SK-N-SH (cell line): Measurements from ENCODE around the gene NPC1. TPM values are rescaled to one million over a fixed set of nuclear protein-coding genes. Genes with fewer than 3 reads are reported as not detected.

ENCODE experiments used
- CTCF ChIA-PET: fragments of 300-600, 350-600 bp; formaldehyde crosslinking; extraction: SDS; loops from one replicate; lab custom pipeline; 2021; lab: Yijun Ruan, JAX
- POLR2A ChIA-PET: fragments of 350-600 bp; sonication (Branson Sonifier 250); formaldehyde crosslinking; extraction: SDS; loops from one replicate; lab custom pipeline; 2020; ENCODE audit warnings: antibody characterized with exemption, inconsistent platforms; lab: Yijun Ruan, JAX
- DNase-seq: peaks from one replicate; pipeline ENCODE4 v3.0.0; 2012
- H2AFZ ChIP-seq: fragments of 200-600 bp; sonication (generic); 2 replicates; pipeline ENCODE4 v1.8.1; 2016; ENCODE audit warnings: antibody characterized with exemption, mild to moderate bottlenecking, low read depth
- H3F3A ChIP-seq: fragments of 200-600 bp; sonication (generic); replicated peaks from 2 replicates; pipeline ENCODE3; 2016; ENCODE audit warnings: antibody characterized with exemption, mild to moderate bottlenecking; ENCODE audit not compliant: insufficient read depth
- H3K27ac ChIP-seq, 2 experiments: fragments of 200-500 bp in 1 of 2; fragments of 200-600 bp in 1 of 2; sonication (Bioruptor generic) in 1 of 2; sonication (generic), shearing (Covaris generic) in 1 of 2; 2 replicates each; pipeline versions ENCODE4 v1.5.1 to v1.6.1; 2014 to 2016; ENCODE audit warnings: low read depth in 2 of 2, inconsistent platforms in 1 of 2, low read length in 1 of 2, mild to moderate bottlenecking in 1 of 2, mixed read lengths in 1 of 2
- H3K27me3 ChIP-seq: fragments of 200-600 bp; sonication (generic), shearing (Covaris generic); 2 replicates; pipeline ENCODE4 v1.6.1; 2016; ENCODE audit warnings: mixed run types; ENCODE audit not compliant: insufficient read depth
- H3K36me3 ChIP-seq, 2 experiments: fragments of 200-500 bp in 1 of 2; fragments of 200-600 bp in 1 of 2; sonication (Bioruptor generic) in 1 of 2; sonication (generic) in 1 of 2; replicated peaks in 1 of 2; 2 replicates each; pipeline versions ENCODE3 to v1.5.1; 2014 to 2016; ENCODE audit warnings: low read length in 1 of 2, mild to moderate bottlenecking in 1 of 2; ENCODE audit not compliant: insufficient read depth in 2 of 2, control insufficient read depth in 1 of 2
- H3K4me1 ChIP-seq, 2 experiments: fragments of 200-500 bp in 1 of 2; fragments of 200-600 bp in 1 of 2; sonication (Bioruptor generic) in 1 of 2; sonication (generic), shearing (Covaris generic) in 1 of 2; 2 replicates each; pipeline versions ENCODE4 v1.5.1 to v1.6.1; 2014 to 2016; ENCODE audit warnings: low read depth in 1 of 2, low read length in 1 of 2, mixed run types in 1 of 2; ENCODE audit not compliant: insufficient read depth in 2 of 2, control insufficient read depth in 1 of 2
- H3K4me2 ChIP-seq: fragments of 200-600 bp; sonication (generic), shearing (Covaris generic); 2 replicates; pipeline ENCODE4 v1.6.1; 2017; ENCODE audit warnings: mixed run types
- H3K4me3 ChIP-seq, 2 experiments: fragments of 200-500 bp in 1 of 2; fragments of 200-600 bp in 1 of 2; sonication (Bioruptor generic) in 1 of 2; sonication (generic), shearing (Covaris generic) in 1 of 2; 2 replicates each; pipeline versions ENCODE4 v1.5.1 to v1.8.1; 2014 to 2016; ENCODE audit warnings: low read depth in 2 of 2, inconsistent platforms in 1 of 2, low read length in 1 of 2, mild to moderate bottlenecking in 1 of 2, mixed read lengths in 1 of 2, moderate library complexity in 1 of 2
- H3K79me2 ChIP-seq: fragments of 200-600 bp; sonication (generic); 2 replicates; pipeline ENCODE4 v1.8.1; 2017; ENCODE audit warnings: mild to moderate bottlenecking; ENCODE audit not compliant: insufficient read depth
- H3K9ac ChIP-seq: fragments of 200-600 bp; sonication (generic); 2 replicates; pipeline ENCODE4 v1.6.1; 2017; ENCODE audit warnings: mixed run types
- H3K9me2 ChIP-seq: fragments of 200-600 bp; sonication (generic); 2 replicates; pipeline ENCODE4 v1.6.1; 2017; ENCODE audit warnings: mixed run types
- H3K9me3 ChIP-seq: fragments of 200-600 bp; sonication (generic); 2 replicates; pipeline ENCODE4 v1.6.1; 2017; ENCODE audit warnings: mixed run types, mild to moderate bottlenecking, moderate library complexity
- H4K20me1 ChIP-seq: fragments of 200-600 bp; sonication (generic); 2 replicates; pipeline ENCODE4 v1.6.1; 2017; ENCODE audit warnings: mild to moderate bottlenecking, mixed run types; ENCODE audit not compliant: insufficient read depth
- CTCF ChIP-seq: fragments of 200-600 bp; sonication (generic); IDR thresholded peaks from 2 replicates; pipeline ENCODE4 v1.6.1; 2017; ENCODE audit warnings: antibody characterized with exemption, mild to moderate bottlenecking, moderate library complexity
- ELF1 ChIP-seq: IDR thresholded peaks from 2 replicates; pipeline ENCODE4 v1.4.0; 2012
- EP300 ChIP-seq, 2 experiments: IDR thresholded peaks; 2 replicates each; pipeline versions ENCODE4 v1.4.0 to v1.6.1; 2012; ENCODE audit warnings: borderline replicate concordance in 1 of 2, low read depth in 1 of 2, low read length in 1 of 2
- EZH2phosphoT487 ChIP-seq: fragments of 200-600 bp; sonication (generic); IDR thresholded peaks from 2 replicates; pipeline ENCODE4 v1.6.1; 2017; ENCODE audit warnings: low read depth, mixed run types, mild to moderate bottlenecking, antibody characterized with exemption, moderate library complexity, borderline replicate concordance
- FOXM1 ChIP-seq: IDR thresholded peaks from 2 replicates; pipeline ENCODE4 v1.4.0; 2012; ENCODE audit warnings: low read depth, mild to moderate bottlenecking
- GABPA ChIP-seq: IDR thresholded peaks from 2 replicates; pipeline ENCODE4 v1.4.0; 2012; ENCODE audit warnings: low read depth, mild to moderate bottlenecking
- IRF3 ChIP-seq: fragments of 150-350 bp; IDR thresholded peaks from 2 replicates; pipeline ENCODE4 v1.6.1; 2016; ENCODE audit warnings: mild to moderate bottlenecking, low read depth, low read length
- JUND ChIP-seq: IDR thresholded peaks from 2 replicates; pipeline ENCODE4 v1.4.0; 2012
- MXI1 ChIP-seq: IDR thresholded peaks from 2 replicates; pipeline ENCODE4 v1.6.1; 2012; ENCODE audit warnings: mild to moderate bottlenecking, low read depth, low read length, improper control_type of control experiment
- NFIC ChIP-seq: IDR thresholded peaks from 2 replicates; pipeline ENCODE4 v1.4.0; 2012; ENCODE audit warnings: borderline replicate concordance
- NRF1 ChIP-seq: IDR thresholded peaks from 2 replicates; pipeline ENCODE4 v1.6.1; 2012; ENCODE audit warnings: low read depth, mild to moderate bottlenecking, low read length
- PBX3 ChIP-seq: IDR thresholded peaks from 2 replicates; pipeline ENCODE4; 2012
- POLR2AphosphoS5 ChIP-seq: IDR thresholded peaks from 2 replicates; pipeline ENCODE4 v1.6.1; 2012; ENCODE audit warnings: low read depth, low read length
- RCOR1 ChIP-seq: fragments of 150-350 bp; IDR thresholded peaks from 2 replicates; pipeline ENCODE4 v1.6.1; 2017; ENCODE audit warnings: antibody characterized with exemption, low read length
- REST ChIP-seq: IDR thresholded peaks from 2 replicates; pipeline ENCODE4 v1.6.1; 2012; ENCODE audit warnings: mild to moderate bottlenecking, low read depth, low read length, moderate library complexity
- RFX5 ChIP-seq: IDR thresholded peaks from 2 replicates; pipeline ENCODE4 v1.6.1; 2012; ENCODE audit warnings: mild to moderate bottlenecking, improper control_type of control experiment, low read length
- SIN3A ChIP-seq: IDR thresholded peaks from 2 replicates; pipeline ENCODE4 v1.6.1; 2012; ENCODE audit warnings: low read depth, mild to moderate bottlenecking, low read length, moderate library complexity, borderline replicate concordance
- SMC3 ChIP-seq: IDR thresholded peaks from 2 replicates; pipeline ENCODE4 v1.6.1; 2012; ENCODE audit warnings: low read depth, low read length, improper control_type of control experiment
- USF2 ChIP-seq: fragments of 150-350 bp; IDR thresholded peaks from 2 replicates; pipeline ENCODE4 v1.6.1; 2017; ENCODE audit warnings: antibody characterized with exemption, low read length, low read depth, borderline replicate concordance
- YY1 ChIP-seq: IDR thresholded peaks from 2 replicates; pipeline ENCODE4 v1.4.0; 2012; ENCODE audit warnings: low read depth, mild to moderate bottlenecking
- ZBTB33 ChIP-seq: IDR thresholded peaks from 2 replicates; pipeline ENCODE4 v1.4.0; 2012; ENCODE audit warnings: low read depth, borderline replicate concordance
- WGBS: methylation state at CpG from one replicate; pipeline ENCODE4 v1.1.6; 2017; ENCODE audit warnings: low lambda C conversion rate; 5-methylcytosine and 5-hydroxymethylcytosine counted together
- polyA plus RNA-seq, 3 experiments: library from polyadenylated mRNA; depleted of rRNA; stranded (reverse); fragments of >200 nt; gene quantifications; 2 replicates each; pipeline ENCODE4 v1.2.3, GENCODE V29; 2012

Gene NPC1
- polyA plus RNA-seq, 1 of the 3 experiments (the other 2 are of a cell fraction): 23.9 TPM

GRCh38 chr18:23631746-23632145 lies 45.4 kb upstream of the NPC1 start (continued):
- TF ChIP-seq FOXM1 (no peak), NFIC (no peak), PBX3 (no peak), MXI1 (peak; percentile 94), CTCF (no peak), JUND (no peak), RCOR1 (peak; percentile 68), ELF1 (no peak), POLR2AphosphoS5 (no peak), IRF3 (no peak), SMC3 (no peak), SIN3A (no peak), NRF1 (no peak), GABPA (no peak)

- Histone ChIP-seq H3F3A (peaks cover 18% of the 10 kb centered on the region), H3K4me3 (no peak overlapping the region), H3K36me3 (no peaks in the 10 kb centered on the region), H3K9me3 (no peaks in the 10 kb centered on the region), H3K4me2 (no peak overlapping the region), H4K20me1 (no peaks in the 10 kb centered on the region), H3K4me1 (peaks cover 7 to 16% of the 10 kb centered on the region in 2 experiments; a peak in 3 of 4 replicates), H3K27ac (peak overlapping the region in 1 of 2 experiments; percentile 71; a peak in 2 of 4 replicates), H3K79me2 (no peaks in the 10 kb centered on the region), H3K9ac (no peak overlapping the region), H3K9me2 (no peaks in the 10 kb centered on the region), H2AFZ (no peak overlapping the region), H3K27me3 (no peaks in the 10 kb centered on the region)
- ChIA-PET POLR2A (no interaction called here), CTCF (interaction anchor here (1.3 to 12.6 kb wide), 4 partner anchors 9 to 287 kb away, joined by 3 to 78 read pairs (median 7); no protein-coding TSS in a partner anchor)
- 89% methylated on average over 5 of the region's 5 CpGs for WGBS
- no peak for DNase-seq
- TF ChIP-seq REST (no peak), YY1 (no peak), EP300 (IDR thresholded peaks at IDR 0.05; ENCODE audit: borderline replicate concordance in 1 of 2, low read depth in 1 of 2, low read length in 1 of 2) (no peak), ZBTB33 (no peak), EZH2phosphoT487 (no peak), RFX5 (no peak), USF2 (no peak), RCOR1 (no peak), NFIC (no peak)
Observed at GRCh38 chr18:23631312-23631711, 45.0 kb upstream of the NPC1 start.
